SIG-M5 (cell line): ENCODE results near the gene IL17RA.

Experiments
- DNase-seq: peaks from one replicate; lab custom pipeline; 2025; lab: John Stamatoyannopoulos, UW

IL17RA gene

GRCh38 chr22:17106161-17106784 is 21.5 kb downstream of the IL17RA start:
- DNase-seq: no peak

GRCh38 chr22:17106785-17107546 is 22.2 kb downstream of the IL17RA start:
- DNase-seq: peak; percentile 92

- no peak for DNase-seq
Observed at GRCh38 chr22:17107547-17107810, 22.7 kb downstream of the IL17RA start.

GRCh38 chr22:17108256-17109112 is 23.7 kb downstream of the IL17RA start:
- DNase-seq: no peak

GRCh38 chr22:17109113-17109865 is 24.5 kb downstream of the IL17RA start:
- DNase-seq: no peak

GRCh38 chr22:17109976-17110375 is 25.2 kb downstream of the IL17RA start:
- DNase-seq: no peak

GRCh38 chr22:17110791-17111550 is 26.2 kb downstream of the IL17RA start:
- DNase-seq: no peak

- DNase-seq: no peak
Observed at GRCh38 chr22:17112491-17113042, 27.8 kb downstream of the IL17RA start.

- DNase-seq: no peak
Observed at GRCh38 chr22:17113600-17113999, 28.8 kb downstream of the IL17RA start.

- DNase-seq: no peak
Observed at GRCh38 chr22:17114173-17114897, 29.5 kb downstream of the IL17RA start.

GRCh38 chr22:17114898-17115235 is 30.1 kb downstream of the IL17RA start:
- DNase-seq: no peak

- no peak for DNase-seq
Observed at GRCh38 chr22:17115236-17115635, 30.4 kb downstream of the IL17RA start.

GRCh38 chr22:17115945-17116565 is 31.3 kb downstream of the IL17RA start:
- DNase-seq: no peak

- no peak for DNase-seq
Observed at GRCh38 chr22:17116572-17117330, 32.0 kb downstream of the IL17RA start.

GRCh38 chr22:17117400-17117799 is 32.6 kb downstream of the IL17RA start:
- no peak for DNase-seq

GRCh38 chr22:17117890-17118289 is 33.1 kb downstream of the IL17RA start:
- peak; percentile 46 for DNase-seq

- no peak for DNase-seq
Observed at GRCh38 chr22:17118342-17118741, 33.5 kb downstream of the IL17RA start.

GRCh38 chr22:17119481-17120202 is 34.8 kb downstream of the IL17RA start:
- DNase-seq: no peak

GRCh38 chr22:17120281-17120680 is 35.5 kb downstream of the IL17RA start:
- no peak for DNase-seq
